GM19438 (cell line): ENCODE data around the gene CCDC183.

Experiments
- ATAC-seq: cut with Tn5 transposase; IDR thresholded peaks from one replicate; pipeline ENCODE4 v1.9.1; 2021; ENCODE audit warnings: low read depth; ENCODE audit not compliant: unreplicated experiment

The CCDC183 gene

DNA sequence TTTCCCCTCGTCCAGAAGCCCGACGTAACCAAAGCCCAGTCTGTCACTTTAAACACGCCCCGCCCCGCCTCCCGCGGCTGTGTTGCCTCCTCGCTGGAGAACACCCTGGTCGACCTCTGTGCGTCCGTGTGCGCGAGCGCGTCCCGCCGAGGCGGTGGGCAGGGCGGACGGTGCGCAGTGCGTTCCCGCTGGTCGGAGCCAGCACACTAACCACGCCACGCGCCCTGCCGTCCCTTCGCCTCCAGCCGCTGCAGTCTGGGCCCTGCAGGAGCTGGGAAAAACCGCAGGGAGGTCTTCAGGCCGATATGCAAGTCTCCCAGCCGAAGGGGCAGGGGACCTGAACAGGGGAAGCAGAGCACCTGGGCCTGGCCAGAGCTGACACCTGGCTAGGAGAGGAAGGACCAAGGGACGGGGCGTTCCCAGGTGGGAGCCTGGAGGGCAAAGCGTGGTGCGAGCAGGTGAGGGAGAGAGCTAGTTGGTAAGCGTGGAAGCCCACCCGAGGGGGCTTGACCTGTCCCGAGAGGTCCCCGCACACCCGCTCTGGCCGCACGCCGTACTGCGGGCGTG is 51.8 kb downstream of the CCDC183 start:
- no peak for ATAC-seq

- peak; percentile 3 for ATAC-seq
Measured at GRCh38 chr9:136848393-136849037, 52.4 kb downstream of the CCDC183 start.

DNA sequence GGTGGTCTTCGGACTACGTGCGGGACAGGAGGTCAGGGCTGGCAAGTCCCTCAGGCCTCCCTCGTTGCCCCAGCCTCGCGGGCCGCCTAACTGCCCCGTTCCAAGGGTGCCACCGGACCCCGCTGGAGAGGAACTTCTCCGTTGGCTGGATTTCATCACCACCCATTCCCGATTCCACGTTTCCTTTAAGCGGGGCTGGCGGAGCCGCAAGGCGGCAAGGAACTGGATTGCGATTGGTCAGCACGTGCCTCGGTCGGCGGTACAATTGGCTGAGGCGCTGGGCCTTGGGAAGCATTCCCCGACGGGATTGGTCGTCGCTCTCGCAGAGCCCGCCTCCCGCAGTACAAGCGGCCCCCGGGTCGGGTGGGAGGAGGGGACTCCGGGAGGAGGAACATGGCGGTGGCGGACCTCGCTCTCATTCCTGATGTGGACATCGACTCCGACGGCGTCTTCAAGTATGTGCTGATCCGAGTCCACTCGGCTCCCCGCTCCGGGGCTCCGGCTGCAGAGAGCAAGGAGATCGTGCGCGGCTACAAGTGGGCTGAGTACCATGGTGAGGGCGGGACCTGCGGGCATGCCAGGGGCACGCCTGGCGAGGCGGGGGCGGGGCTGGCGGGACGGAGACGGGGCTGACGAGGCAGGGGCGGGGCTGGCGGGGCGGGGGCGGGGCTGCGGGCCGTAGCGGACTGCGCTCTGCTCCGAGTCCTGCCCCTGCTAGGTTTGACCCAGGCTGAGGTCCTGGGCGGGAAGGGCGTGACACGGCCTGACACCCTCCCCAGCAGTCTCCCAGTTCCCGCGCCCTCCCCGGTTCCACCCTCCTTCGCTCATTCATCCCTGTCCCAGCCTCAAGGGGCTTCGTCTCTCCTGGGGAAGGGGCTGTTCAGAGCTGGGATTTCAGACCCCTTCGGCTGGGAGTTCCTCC is 53.2 kb downstream of the CCDC183 start, which contains the start of gene PHPT1:
PHPT1 (plus strand) TSS at position 372 of the 922 bp plus-strand sequence; CDS start at position 394, 22 bp downstream.
- peak; percentile 74 for ATAC-seq

- no peak for ATAC-seq
Measured at GRCh38 chr9:136849960-136850865, 54.1 kb downstream of the CCDC183 start.

DNA sequence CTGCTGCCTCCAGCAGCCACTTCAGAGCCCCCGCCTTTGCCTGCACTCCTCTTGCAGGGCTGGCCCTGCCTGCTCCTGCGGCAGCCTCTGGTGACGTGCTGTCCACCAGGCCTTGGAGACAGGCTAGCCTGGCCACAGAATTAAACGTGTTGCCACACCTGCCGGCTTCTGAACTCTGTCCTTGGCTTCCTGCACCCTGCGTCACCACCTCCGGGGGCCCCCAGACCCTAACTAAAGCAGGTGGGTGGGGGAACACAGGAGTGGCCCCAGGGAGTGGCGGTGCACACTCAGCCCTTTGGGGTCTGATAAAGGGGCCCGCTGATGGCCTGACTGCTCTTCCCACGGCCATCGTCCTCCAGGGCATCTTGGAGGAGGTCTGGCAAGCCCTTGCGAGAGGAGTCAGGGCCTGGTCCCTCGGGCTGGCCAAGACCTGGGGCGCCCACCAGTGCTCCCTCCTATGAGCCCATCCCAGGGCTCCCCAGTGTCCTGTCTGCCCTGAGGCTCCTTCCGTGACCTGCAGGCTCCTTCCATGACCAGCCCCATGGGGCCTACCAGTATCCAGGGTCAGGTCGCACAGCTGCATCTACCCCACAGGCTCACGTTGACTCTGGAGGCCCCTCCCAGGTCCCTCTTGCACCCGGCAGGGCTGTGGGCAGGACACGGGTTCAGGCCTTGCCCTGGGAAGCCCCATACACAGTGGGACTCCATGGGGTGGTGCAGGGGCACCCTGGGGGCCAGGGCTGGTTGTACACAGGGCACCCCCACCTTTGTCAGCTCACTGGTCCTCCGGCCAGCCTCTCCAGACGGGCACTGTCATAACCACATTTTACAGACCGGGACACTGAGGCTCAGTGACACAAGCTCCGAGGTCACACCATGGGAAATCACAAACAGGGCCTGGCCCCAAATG is 55.0 kb downstream of the CCDC183 start:
- no peak for ATAC-seq

GRCh38 chr9:136851941-136852663 is 56.0 kb downstream of the CCDC183 start, which contains the start of gene MAMDC4:
TSS of gene MAMDC4 (plus strand) at chr9:136852346. CDS start at chr9:136852417, 71 bp downstream.
- ATAC-seq, result no peak

- no peak for ATAC-seq
Measured at GRCh38 chr9:136852664-136853595, 56.8 kb downstream of the CCDC183 start.

GRCh38 chr9:136853596-136854112 is 57.5 kb downstream of the CCDC183 start:
- no peak for ATAC-seq

DNA sequence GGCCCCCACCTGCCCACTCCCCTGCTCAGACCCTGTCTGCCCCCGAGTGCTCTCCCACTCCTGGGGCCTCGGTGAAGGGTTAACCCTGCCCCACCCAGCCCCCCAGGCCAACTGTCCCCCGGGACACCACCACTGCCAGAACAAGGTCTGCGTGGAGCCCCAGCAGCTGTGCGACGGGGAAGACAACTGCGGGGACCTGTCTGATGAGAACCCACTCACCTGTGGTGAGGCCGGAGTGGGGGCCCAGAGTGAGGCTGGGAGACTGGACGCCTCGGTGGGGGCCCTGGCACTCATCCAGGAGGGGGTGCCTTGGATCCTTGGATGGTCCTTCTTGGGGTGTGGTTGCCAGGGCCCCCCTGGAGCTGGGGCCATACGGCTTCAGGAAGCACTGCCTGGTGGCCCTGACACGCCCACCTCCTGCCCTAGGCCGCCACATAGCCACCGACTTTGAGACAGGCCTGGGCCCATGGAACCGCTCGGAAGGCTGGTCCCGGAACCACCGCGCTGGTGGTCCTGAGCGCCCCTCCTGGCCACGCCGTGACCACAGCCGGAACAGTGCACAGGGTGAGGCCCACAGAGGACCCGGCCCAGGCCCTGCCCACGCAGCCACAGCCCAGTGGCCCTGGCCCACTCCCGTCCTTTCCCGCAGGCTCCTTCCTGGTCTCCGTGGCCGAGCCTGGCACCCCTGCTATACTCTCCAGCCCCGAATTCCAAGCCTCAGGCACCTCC is 58.1 kb downstream of the CCDC183 start:
- ATAC-seq, result no peak

DNA sequence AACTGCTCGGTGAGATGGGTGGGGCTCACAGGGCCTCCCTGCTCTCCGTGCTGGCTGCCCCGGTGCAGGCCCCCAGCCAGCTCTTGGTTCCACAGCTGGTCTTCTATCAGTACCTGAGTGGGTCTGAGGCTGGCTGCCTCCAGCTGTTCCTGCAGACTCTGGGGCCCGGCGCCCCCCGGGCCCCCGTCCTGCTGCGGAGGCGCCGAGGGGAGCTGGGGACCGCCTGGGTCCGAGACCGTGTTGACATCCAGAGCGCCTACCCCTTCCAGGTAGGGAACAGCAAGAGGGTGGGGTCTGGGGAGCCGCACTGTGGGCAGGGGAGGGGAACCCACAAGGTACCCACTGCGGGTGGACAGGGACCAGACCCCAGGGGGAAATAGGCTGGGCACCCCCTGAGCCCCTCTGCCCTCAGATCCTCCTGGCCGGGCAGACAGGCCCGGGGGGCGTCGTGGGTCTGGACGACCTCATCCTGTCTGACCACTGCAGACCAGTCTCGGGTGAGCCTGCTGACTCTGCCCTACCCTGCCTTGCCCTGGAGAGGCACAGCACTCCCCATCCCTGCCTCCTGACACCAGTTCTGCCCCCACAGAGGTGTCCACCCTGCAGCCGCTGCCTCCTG is 58.8 kb downstream of the CCDC183 start:
- ATAC-seq, result no peak

DNA sequence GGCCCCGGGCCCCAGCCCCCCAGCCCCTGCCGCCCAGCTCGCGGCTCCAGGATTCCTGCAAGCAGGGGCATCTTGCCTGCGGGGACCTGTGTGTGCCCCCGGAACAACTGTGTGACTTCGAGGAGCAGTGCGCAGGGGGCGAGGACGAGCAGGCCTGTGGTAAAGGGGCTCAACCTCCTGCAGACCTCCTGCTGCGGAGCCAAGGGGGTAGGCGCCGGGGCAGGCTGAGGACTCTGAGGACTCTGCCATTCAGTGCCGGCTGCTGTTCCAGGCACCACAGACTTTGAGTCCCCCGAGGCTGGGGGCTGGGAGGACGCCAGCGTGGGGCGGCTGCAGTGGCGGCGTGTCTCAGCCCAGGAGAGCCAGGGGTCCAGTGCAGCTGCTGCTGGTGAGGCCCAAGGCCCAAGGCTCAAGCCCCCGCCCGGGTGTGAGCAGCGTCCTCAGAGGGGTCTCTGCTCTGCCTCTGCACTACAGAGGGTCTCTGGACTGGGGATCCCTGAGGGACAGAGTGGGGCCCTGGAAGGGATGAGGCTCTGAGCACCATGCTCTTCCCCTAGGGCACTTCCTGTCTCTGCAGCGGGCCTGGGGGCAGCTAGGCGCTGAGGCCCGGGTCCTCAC is 59.4 kb downstream of the CCDC183 start:
- ATAC-seq, result no peak

- no peak for ATAC-seq
Measured at GRCh38 chr9:136856079-136856476, 59.9 kb downstream of the CCDC183 start.

DNA sequence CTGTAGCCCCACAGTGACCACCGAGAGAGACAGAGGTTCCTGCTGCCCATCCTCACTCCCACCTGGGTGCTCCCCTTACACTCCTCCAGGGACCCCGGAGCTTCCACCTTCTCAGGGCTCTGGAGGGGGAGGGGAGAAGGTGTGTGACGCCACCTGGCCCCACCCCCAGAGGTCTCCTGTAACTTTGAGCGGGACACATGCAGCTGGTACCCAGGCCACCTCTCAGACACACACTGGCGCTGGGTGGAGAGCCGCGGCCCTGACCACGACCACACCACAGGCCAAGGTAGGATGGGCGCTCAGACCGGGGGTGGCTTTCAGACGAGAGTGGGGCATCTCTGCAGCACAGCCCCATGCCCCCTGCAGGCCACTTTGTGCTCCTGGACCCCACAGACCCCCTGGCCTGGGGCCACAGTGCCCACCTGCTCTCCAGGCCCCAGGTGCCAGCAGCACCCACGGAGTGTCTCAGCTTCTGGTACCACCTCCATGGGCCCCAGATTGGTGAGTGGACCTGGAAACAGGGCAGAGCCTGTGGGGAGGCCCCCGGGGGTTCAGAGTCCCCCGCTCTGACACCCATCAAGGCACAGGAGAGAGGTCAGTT is 60.5 kb downstream of the CCDC183 start:
- no peak for ATAC-seq

GRCh38 chr9:136857166-136857565 is 61.0 kb downstream of the CCDC183 start:
- no peak for ATAC-seq
